EL (cell line): ENCODE data around the gene APH1B.
"Not testable (repeated sequence)": the region's sequence is repeated elsewhere in the genome, so short reads cannot be mapped to it uniquely, and the experiment has no call there.

Source experiments
- DNase-seq: peaks from one replicate; pipeline ENCODE4 v3.0.0-alpha.2; 2016

Gene APH1B

GRCh38 chr15:63301088-63301487, 23.7 kb downstream of the APH1B start:
- no peak for DNase-seq

- no peak for DNase-seq
Observed at GRCh38 chr15:63305260-63305659, 27.9 kb downstream of the APH1B start.

- DNase-seq: no peak
Observed at GRCh38 chr15:63306492-63307073, 29.2 kb downstream of the APH1B start.

- DNase-seq: no peak
Observed at GRCh38 chr15:63308491-63308890, 31.1 kb downstream of the APH1B start.

GRCh38 chr15:63308947-63309346, 31.5 kb downstream of the APH1B start:
- DNase-seq: no peak

GRCh38 chr15:63310646-63311045, 33.2 kb downstream of the APH1B start:
- DNase-seq: no peak

GRCh38 chr15:63312286-63312685, 34.9 kb downstream of the APH1B start:
- DNase-seq: no peak

GRCh38 chr15:63313825-63314224, 36.4 kb downstream of the APH1B start:
- no peak for DNase-seq

GRCh38 chr15:63314409-63314808, 37.0 kb downstream of the APH1B start:
- no peak for DNase-seq

- no peak for DNase-seq
Observed at GRCh38 chr15:63318344-63318743, 40.9 kb downstream of the APH1B start.

GRCh38 chr15:63319065-63319464, 41.7 kb downstream of the APH1B start:
- DNase-seq: no peak

- not testable (repeated sequence) for DNase-seq
Observed at GRCh38 chr15:63320446-63320845, 43.0 kb downstream of the APH1B start.

GRCh38 chr15:63320981-63321380, 43.6 kb downstream of the APH1B start:
- not testable (repeated sequence) for DNase-seq

GRCh38 chr15:63321462-63321861, 44.1 kb downstream of the APH1B start:
- DNase-seq: no peak

GRCh38 chr15:63322541-63322940, 45.1 kb downstream of the APH1B start:
- peak; percentile 47 for DNase-seq

- no peak for DNase-seq
Observed at GRCh38 chr15:63323798-63324563, 46.6 kb downstream of the APH1B start.

- DNase-seq: no peak
Observed at GRCh38 chr15:63324770-63325169, 47.4 kb downstream of the APH1B start.

- DNase-seq: no peak
Observed at GRCh38 chr15:63327648-63328421, 50.4 kb downstream of the APH1B start.

- no peak for DNase-seq
Observed at GRCh38 chr15:63329567-63330350, 52.4 kb downstream of the APH1B start.

- no peak for DNase-seq
Observed at GRCh38 chr15:63330926-63331325, 53.5 kb downstream of the APH1B start.

GRCh38 chr15:63331456-63331855, 54.1 kb downstream of the APH1B start:
- DNase-seq: peak; percentile 21

GRCh38 chr15:63332367-63333124, 55.1 kb downstream of the APH1B start:
- DNase-seq: peak; percentile 94
